Activated naive CD4-positive, alpha-beta T cell (primary cell): ENCODE results near the gene TAC4.

ENCODE experiments used
- DNase-seq, 4 experiments: peaks; one replicate each; lab custom pipeline; 2025; lab: John Stamatoyannopoulos, UW

TAC4 gene

GRCh38 chr17:49848019-49848473, at the start of gene TAC4:
TSS of gene TAC4 (minus strand) at chr17:49848069. CDS start at chr17:49848017, 52 bp downstream.
- DNase-seq: no peak

- no peak for DNase-seq
Measured at GRCh38 chr17:49896860-49897259, 49.0 kb upstream of the TAC4 start.

GRCh38 chr17:49896222-49896621, 48.4 kb upstream of the TAC4 start:
- DNase-seq: no peak

GRCh38 chr17:49895812-49896211, 47.9 kb upstream of the TAC4 start:
- no peak for DNase-seq

- no peak for DNase-seq
Measured at GRCh38 chr17:49894761-49895160, 46.9 kb upstream of the TAC4 start.

GRCh38 chr17:49891694-49892389, 44.0 kb upstream of the TAC4 start:
- no peak for DNase-seq

- no peak for DNase-seq
Measured at GRCh38 chr17:49891271-49891670, 43.4 kb upstream of the TAC4 start.

GRCh38 chr17:49890852-49891251, 43.0 kb upstream of the TAC4 start:
- DNase-seq: no peak

- no peak for DNase-seq
Measured at GRCh38 chr17:49890077-49890821, 42.4 kb upstream of the TAC4 start.

- no peak for DNase-seq
Measured at GRCh38 chr17:49889500-49889899, 41.6 kb upstream of the TAC4 start.

- no peak for DNase-seq
Measured at GRCh38 chr17:49887744-49888360, 40.0 kb upstream of the TAC4 start.

- DNase-seq: no peak
Measured at GRCh38 chr17:49887086-49887743, 39.3 kb upstream of the TAC4 start.

- no peak for DNase-seq
Measured at GRCh38 chr17:49886036-49886435, 38.2 kb upstream of the TAC4 start.

- no peak for DNase-seq
Measured at GRCh38 chr17:49882434-49882833, 34.6 kb upstream of the TAC4 start.

- no peak for DNase-seq
Measured at GRCh38 chr17:49881054-49881402, 33.2 kb upstream of the TAC4 start.

GRCh38 chr17:49880291-49881053, 32.6 kb upstream of the TAC4 start:
- peak; percentile 30 to 64 (median 46) for DNase-seq

GRCh38 chr17:49878931-49879904, 31.3 kb upstream of the TAC4 start:
- no peak for DNase-seq

- DNase-seq: no peak
Measured at GRCh38 chr17:49875685-49876084, 27.8 kb upstream of the TAC4 start.

GRCh38 chr17:49874911-49875310, 27.0 kb upstream of the TAC4 start:
- no peak for DNase-seq

GRCh38 chr17:49873926-49874325, 26.1 kb upstream of the TAC4 start:
- DNase-seq: no peak

GRCh38 chr17:49873466-49873865, 25.6 kb upstream of the TAC4 start:
- no peak for DNase-seq
